Measurements from ENCODE around the gene CPLX1. TPM values are rescaled to one million over a fixed set of nuclear protein-coding genes. Genes with fewer than 3 reads are reported as not detected.
"Not testable (repeated sequence)": the region's sequence is repeated elsewhere in the genome, so short reads cannot be mapped to it uniquely, and the experiment has no call there.

CPLX1 gene
- total and polyA plus RNA-seq, 7 donors, result 0.44 to 2.3 (median 1.4) TPM

- 78 to 83% (median 82%) methylated on average over 27 to 30 of the region's 30 CpGs for WGBS, 3 donors
- DNase-seq (peak in 1 of 2 donors; percentile 18), ATAC-seq (no peak)
- Histone ChIP-seq H3K27me3 (ENCODE audit: insufficient read depth in 3 of 3, low read length in 2 of 3) (peaks cover 3 to 54% (median 11%) of the 10 kb centered on the region in 3 donors), H3K36me3 (ENCODE audit: insufficient read depth in 1 of 2, low read depth in 1 of 2) (no peaks in the 10 kb centered on the region), H3K4me1 (no peaks in the 10 kb centered on the region), H3K4me3 (no peak overlapping the region), H3K27ac (no peak overlapping the region), H3K9me3 (peaks cover 3% of the 10 kb centered on the region)
- intact Hi-C loops (cut with DNase I), result no loop called here
- TF ChIP-seq CTCF (IDR thresholded peaks at IDR 0.05), result no peak
Measured at GRCh38 chr4:808860-809570, 16.9 kb downstream of the CPLX1 start.

- peaks cover 3 to 42% (median 6%) of the 10 kb centered on the region in 3 donors for H3K27me3 ChIP-seq (ENCODE audit: insufficient read depth in 3 of 3, low read length in 2 of 3)
- no peaks in the 10 kb centered on the region for H3K36me3 ChIP-seq (ENCODE audit: insufficient read depth in 1 of 2, low read depth in 1 of 2)
- 71 to 77% (median 73%) methylated on average over 5 of the region's 5 CpGs for WGBS, 3 donors
- peaks cover 3% of the 10 kb centered on the region for H3K9me3 ChIP-seq
- no peaks in the 10 kb centered on the region for H3K4me1 ChIP-seq
- no peak overlapping the region for H3K4me3 ChIP-seq
- DNase-seq (no peak), ATAC-seq (no peak)
- intact Hi-C loops (cut with DNase I), result no loop called here
- no peak overlapping the region for H3K27ac ChIP-seq
- no peak for TF ChIP-seq CTCF (IDR thresholded peaks at IDR 0.05)
Measured at GRCh38 chr4:807792-808191, 18.1 kb downstream of the CPLX1 start.

GRCh38 chr4:806979-807378 is 18.9 kb downstream of the CPLX1 start:
- intact Hi-C loops (cut with DNase I); H3K4me1 ChIP-seq; H3K9me3 ChIP-seq; ATAC-seq; H3K36me3 ChIP-seq (ENCODE audit: insufficient read depth in 1 of 2, low read depth in 1 of 2); H3K4me3 ChIP-seq; DNase-seq; H3K27ac ChIP-seq: not testable (repeated sequence)
- WGBS, 3 donors, result 86 to 89% (median 89%) methylated on average over 4 of the region's 4 CpGs
- peaks cover 3 to 35% (median 6%) of the 10 kb centered on the region in 3 donors for H3K27me3 ChIP-seq (ENCODE audit: insufficient read depth in 3 of 3, low read length in 2 of 3)

GRCh38 chr4:804804-805203 is 21.1 kb downstream of the CPLX1 start:
- ATAC-seq (no peak), DNase-seq (peak in 1 of 2 donors; percentile 39)
- H3K4me1 ChIP-seq, result no peaks in the 10 kb centered on the region
- intact Hi-C loops (cut with DNase I), result no loop called here
- 74 to 88% (median 84%) methylated on average over 40 to 44 of the region's 44 CpGs for WGBS, 3 donors
- H3K9me3 ChIP-seq, result peaks cover 3% of the 10 kb centered on the region
- no peak overlapping the region for H3K4me3 ChIP-seq
- H3K36me3 ChIP-seq (ENCODE audit: insufficient read depth in 1 of 2, low read depth in 1 of 2), result no peaks in the 10 kb centered on the region
- H3K27me3 ChIP-seq (ENCODE audit: insufficient read depth in 3 of 3, low read length in 2 of 3), result peaks cover 0 to 23% (median 6%) of the 10 kb centered on the region in 3 donors
- H3K27ac ChIP-seq, result no peak overlapping the region
- no peak for TF ChIP-seq CTCF (IDR thresholded peaks at IDR 0.05)

- H3K4me1 ChIP-seq, result no peaks in the 10 kb centered on the region
- no peak overlapping the region for H3K27ac ChIP-seq
- intact Hi-C loops (cut with DNase I), result no loop called here
- no peaks in the 10 kb centered on the region for H3K36me3 ChIP-seq (ENCODE audit: insufficient read depth in 1 of 2, low read depth in 1 of 2)
- no peak for TF ChIP-seq CTCF (IDR thresholded peaks at IDR 0.05)
- ATAC-seq (no peak), DNase-seq (no peak)
- peaks cover 0 to 23% (median 6%) of the 10 kb centered on the region in 3 donors for H3K27me3 ChIP-seq (ENCODE audit: insufficient read depth in 3 of 3, low read length in 2 of 3)
- WGBS, 3 donors, result 89 to 91% (median 91%) methylated on average over 13 of the region's 13 CpGs
- no peak overlapping the region for H3K4me3 ChIP-seq
- H3K9me3 ChIP-seq, result peaks cover 3% of the 10 kb centered on the region
Measured at GRCh38 chr4:803884-804283, 22.0 kb downstream of the CPLX1 start.

Data from psoas muscle (tissue), 8 donors.